Fibroblast of villous mesenchyme (primary cell): ENCODE results near the gene CNTN6. TPM values are rescaled to one million over a fixed set of nuclear protein-coding genes. Genes with fewer than 3 reads are reported as not detected.

Experiments used
- DNase-seq: peaks from one replicate; pipeline ENCODE4 v3.0.0-alpha.2; 2010; ENCODE audit warnings: low read depth
- H3K4me3 ChIP-seq: 2 replicates; pipeline ENCODE4 v1.5.1; 2011; ENCODE audit warnings: low read depth, mild to moderate bottlenecking, low read length
- CTCF ChIP-seq: IDR thresholded peaks from 2 replicates; pipeline ENCODE4 v1.5.1; 2012; ENCODE audit warnings: low read depth, mild to moderate bottlenecking, low read length; ENCODE audit not compliant: insufficient read depth
- total RNA-seq: library from RNA; depleted of rRNA; stranded (reverse); fragments of >200 nt; gene quantifications from 2 replicates; pipeline ENCODE4 v1.2.3, GENCODE V29; 2012

The CNTN6 gene
- total RNA-seq, 1 donor: under 0.01 TPM

- H3K4me3 ChIP-seq: no peak overlapping the region
- no peak for DNase-seq
- TF ChIP-seq CTCF: no peak
These were observed 98.2 kb downstream of the CNTN6 start for GRCh38 chr3:1191026-1191425.

GRCh38 chr3:1195947-1196346 lies 103.1 kb downstream of the CNTN6 start:
- DNase-seq: peak; percentile 85
- TF ChIP-seq CTCF: no peak
- no peak overlapping the region for H3K4me3 ChIP-seq

GRCh38 chr3:1197051-1197450 lies 104.2 kb downstream of the CNTN6 start:
- DNase-seq: no peak
- no peak for TF ChIP-seq CTCF
- no peak overlapping the region for H3K4me3 ChIP-seq

GRCh38 chr3:1200371-1200770 lies 107.5 kb downstream of the CNTN6 start:
- no peak overlapping the region for H3K4me3 ChIP-seq
- no peak for DNase-seq
- TF ChIP-seq CTCF: no peak

- no peak overlapping the region for H3K4me3 ChIP-seq
- DNase-seq: peak; percentile 40
- TF ChIP-seq CTCF: no peak
These were observed 115.1 kb downstream of the CNTN6 start for GRCh38 chr3:1207904-1208303.

- no peak for TF ChIP-seq CTCF
- no peak for DNase-seq
- no peak overlapping the region for H3K4me3 ChIP-seq
These were observed 122.1 kb downstream of the CNTN6 start for GRCh38 chr3:1214933-1215332.

GRCh38 chr3:1216856-1217255 lies 124.0 kb downstream of the CNTN6 start:
- no peak overlapping the region for H3K4me3 ChIP-seq
- no peak for DNase-seq
- TF ChIP-seq CTCF: no peak
